T-helper 22 cell (primary cell): Measurements from ENCODE around the gene AP1B1.
A peak's percentile ranks its signal among the peaks of the same experiment; 100 is the strongest.
"Not testable (repeated sequence)": the region's sequence is repeated elsewhere in the genome, so short reads cannot be mapped to it uniquely, and the experiment has no call there.

ENCODE experiments used
- DNase-seq: peaks from one replicate; pipeline ENCODE4 v3.0.0-alpha.2; 2020; ENCODE audit warnings: low read depth

Gene AP1B1

DNA sequence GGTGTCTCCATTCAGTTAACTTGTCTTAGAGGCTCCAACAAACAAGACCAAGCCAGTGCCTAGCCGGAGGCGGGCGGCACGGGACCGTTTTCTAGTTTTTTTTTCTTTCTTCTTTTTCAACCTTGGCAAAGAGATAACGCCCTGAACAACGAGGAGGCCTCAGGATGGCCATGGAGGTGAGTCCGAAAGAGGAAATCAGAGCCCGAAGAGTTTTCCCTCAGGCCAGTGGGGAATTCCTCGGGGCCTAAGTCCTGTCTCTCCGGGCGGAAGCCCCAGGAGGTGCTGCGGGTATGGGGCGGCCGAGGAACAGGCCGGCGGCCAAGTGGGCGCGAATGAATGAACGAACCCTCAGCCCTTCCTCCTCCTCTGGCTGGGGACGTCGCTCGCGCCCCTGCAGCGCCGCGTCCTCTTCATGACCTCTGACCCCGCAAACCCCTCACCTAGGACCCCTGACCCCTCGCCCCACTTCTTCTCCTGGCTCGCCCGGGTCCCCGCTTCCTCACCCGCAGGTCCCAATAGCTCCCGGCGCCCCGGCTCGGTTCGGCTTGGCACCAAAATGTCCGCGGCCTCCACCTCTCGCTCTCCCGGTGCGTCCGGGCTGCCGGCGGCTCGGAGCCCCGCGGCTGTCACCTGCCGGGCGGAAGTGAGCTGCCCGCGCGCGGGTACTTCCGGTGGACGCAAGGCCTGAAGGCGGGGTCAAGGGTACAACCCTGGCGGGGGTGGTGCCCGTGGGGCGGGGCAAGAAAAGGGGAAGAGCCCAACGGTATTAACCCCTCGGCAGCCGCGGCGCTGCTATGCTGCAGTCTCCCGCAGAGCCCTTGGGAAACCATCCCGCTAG lies at the start of gene AP1B1:
Gene AP1B1 (minus strand): TSS at position 650 of the 838 bp plus-strand sequence. CDS start 21,327 bp downstream, outside the sequence.
- DNase-seq = peak; percentile 84

DNA sequence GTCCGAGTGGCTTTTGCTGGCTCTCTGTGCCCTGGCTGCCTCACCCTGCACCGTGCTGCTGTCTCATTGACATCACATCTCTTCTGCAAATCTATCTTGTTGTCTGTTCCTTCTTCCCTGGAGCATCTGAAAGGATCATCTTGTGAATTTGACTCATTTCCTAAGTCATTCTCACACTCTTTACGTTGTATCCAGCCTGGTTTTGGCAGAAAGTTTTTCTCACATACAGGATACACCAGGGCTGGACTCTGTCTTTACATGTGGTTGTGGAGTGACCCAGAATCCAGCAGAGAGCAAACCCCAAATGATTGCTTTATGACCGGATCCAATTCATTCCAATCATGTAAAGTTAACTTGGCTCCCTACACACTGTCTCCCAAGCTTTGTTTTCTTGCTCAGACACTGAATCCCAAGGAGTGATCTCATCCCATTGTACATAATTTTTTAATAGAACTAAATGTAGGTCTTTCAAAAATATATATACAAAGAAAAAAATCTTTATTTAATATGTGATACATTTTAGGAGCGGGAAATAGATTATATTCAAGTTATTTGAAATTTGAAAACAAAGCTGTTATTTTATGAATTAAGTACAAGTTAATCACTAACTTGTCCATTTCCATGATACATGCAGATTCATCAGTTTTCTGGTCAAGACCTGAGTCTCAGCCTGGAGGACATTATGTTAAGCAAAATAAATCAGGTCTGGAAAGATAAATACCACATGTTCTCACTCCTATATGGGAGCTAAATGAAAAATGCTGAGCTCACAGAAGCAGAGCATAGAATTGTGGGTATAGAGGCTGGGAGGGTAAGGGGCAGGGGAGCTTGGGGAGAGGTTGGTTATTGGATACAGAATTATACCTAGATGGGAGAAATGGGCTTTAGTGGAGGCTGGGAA lies 47.1 kb upstream of the AP1B1 start:
- no peak for DNase-seq

DNA sequence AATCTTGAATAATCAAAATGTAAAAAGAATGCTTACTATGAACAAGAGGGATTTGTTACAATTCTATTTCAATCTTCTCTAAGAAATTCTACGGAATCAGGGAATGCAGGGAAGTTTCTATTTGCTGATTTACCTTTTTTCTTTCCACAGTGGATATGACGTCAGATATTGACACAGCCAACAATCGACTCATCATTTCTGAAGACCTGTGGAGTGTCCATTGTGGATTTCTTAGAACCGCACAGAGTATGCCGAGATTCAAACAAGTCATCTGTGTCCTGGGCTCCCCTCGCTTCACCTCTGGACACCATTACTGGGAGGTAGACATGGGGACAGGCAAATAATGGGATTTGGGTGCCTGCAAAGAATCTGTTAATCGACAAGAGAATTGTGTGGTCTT lies 45.9 kb upstream of the AP1B1 start:
- DNase-seq = no peak

DNA sequence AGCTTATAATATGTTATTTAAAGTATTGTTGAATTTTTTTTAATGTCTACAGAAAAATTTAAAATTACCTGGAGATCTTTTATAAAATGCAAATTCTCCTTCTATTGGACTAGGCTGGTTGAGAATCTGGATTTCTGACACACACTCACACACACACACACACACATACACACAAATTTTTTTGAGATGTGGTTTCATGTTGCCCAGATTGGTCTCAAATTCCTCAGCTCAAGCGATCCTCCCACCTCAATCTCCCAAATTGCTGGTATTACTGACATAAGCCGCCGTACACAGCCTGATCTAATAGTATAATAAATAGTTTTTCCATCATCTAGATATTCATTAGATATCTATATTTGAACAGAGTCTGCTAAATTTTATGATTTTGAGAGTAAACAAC lies 45.5 kb upstream of the AP1B1 start:
- no peak for DNase-seq

DNA sequence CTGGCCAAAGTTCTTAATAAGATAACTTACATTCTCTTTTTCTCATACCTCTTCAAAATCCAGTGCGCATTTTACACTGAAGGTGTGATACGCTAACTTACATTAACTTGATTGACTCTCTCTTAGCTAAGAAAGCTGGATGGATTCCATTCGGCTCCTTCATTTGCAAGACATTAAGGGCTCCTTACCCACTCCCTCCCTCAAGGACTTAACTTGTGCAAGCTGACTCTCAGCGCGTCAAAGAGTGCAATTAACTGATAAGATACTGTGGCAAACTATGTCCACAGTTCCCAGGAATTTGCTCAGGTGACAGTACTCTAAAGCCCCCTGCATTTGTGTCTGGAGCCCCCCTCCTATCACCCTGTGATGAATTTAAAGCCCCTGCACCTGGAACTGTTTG lies 43.6 kb upstream of the AP1B1 start:
- DNase-seq = no peak

DNA sequence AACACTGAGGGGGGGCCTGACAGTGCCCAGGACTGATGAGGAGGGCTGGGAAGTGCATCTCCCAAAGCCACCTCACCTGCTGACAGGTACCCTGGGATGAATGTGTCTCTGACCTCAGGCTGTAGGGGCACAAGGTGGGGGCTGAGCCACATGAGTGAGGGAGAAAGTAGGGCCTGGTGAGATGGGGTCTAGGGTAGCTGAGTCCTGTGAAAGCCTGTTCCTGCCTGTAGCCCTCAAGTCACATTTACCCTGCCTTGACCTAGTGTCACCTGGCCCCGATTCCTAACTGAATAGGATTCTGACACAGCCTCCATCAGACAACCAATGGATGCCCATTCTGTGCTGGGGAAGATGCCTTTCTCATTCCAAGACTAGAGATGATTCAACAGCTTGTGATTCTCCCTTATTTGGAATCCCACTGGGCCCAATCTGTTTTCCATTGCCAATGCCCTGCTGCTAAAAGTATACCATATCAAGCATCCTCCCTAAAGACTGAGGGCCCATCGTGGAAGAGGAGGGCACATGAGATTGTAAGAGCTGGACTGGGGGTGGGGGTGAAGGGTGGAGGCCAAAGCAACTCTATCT lies 38.9 kb upstream of the AP1B1 start:
- no peak for DNase-seq

DNA sequence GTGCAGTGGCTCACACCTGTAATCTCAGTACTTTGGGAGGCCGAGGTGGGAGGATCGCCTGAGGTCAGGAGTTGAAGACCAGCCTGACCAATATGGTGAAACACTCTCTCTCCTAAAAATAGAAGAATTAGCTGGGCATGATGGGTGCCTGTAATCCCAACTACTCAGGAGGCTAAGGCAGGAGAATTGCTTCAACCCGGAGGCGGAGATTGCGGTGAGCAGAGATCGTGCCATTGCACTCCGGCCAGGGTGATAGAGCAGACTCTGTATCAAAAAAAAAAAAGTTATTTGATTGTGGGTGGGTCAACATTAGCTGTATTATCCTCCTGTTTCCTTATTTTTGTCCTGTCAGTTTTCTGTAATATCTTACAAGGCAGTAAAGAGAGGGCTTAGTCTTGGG lies 38.1 kb upstream of the AP1B1 start:
- no peak for DNase-seq

DNA sequence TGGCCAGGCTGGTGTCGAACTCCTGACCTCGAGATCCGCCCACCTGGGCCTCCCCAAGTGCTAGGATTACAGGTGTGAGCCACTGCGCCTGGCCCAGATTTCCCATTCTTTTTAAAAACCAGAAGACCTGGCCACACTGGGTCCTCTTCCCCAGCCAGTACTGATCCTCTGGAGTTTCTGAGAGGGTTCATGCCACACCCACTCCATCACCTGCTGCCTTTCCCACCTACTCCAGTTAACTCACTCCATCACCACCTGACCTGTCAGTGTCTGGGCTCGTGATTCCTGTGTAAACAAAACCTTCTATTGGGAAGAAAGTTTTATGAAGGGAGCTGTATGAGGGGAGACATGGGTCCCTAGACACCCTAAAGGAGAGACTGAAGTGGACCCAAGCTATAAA lies 30.3 kb upstream of the AP1B1 start:
- not testable (repeated sequence) for DNase-seq

DNA sequence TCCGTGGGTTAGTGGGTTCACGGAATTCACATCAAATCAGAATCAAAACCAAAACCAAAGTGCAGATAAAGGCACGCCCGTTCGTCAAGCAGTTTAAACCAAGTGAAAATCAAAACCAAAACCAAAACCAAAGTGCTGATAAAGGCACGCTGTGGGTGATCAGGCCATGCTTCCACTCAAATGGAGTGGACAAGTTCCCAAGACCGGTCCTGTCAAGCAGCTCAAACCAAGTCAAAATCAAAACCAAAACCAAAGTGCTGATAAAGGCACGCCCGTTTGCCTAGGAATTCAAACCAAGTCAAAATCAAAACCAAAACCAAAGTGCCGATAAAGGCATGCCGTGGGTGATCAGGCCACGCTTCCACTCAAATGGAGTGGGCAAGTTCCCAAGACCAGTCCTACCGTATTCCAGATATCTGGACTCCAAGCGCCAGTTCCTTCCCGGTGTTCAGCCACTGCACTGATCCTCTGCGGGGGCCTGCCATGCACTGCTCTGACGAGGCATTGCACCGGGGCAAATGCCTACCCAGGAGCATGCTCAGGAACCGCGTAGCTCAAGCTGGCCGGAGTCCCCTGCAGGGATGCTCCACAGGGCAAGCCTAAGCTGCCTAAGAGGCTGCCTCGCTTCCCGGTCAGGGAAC lies 26.7 kb upstream of the AP1B1 start:
- peak; percentile 8 for DNase-seq

DNA sequence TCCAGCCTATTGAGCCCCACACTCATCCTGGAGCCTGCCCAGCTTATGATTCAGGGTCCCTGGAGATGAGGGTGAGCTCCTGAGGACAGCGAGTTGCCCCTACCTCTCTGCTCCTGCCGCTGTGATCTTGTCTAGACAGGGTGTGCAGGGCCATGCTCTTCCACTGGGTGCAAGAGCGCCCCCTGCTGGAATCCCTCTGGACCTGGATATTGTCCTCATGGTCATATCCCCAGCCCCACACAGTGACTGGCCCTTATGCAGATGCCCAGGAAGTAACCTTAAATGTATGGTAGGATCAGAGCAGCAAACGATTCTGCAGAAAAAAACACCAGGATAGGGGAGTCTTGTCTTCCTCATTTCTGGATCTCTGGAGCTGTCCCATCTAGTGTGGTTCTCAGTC lies 24.4 kb upstream of the AP1B1 start:
- not testable (repeated sequence) for DNase-seq

DNA sequence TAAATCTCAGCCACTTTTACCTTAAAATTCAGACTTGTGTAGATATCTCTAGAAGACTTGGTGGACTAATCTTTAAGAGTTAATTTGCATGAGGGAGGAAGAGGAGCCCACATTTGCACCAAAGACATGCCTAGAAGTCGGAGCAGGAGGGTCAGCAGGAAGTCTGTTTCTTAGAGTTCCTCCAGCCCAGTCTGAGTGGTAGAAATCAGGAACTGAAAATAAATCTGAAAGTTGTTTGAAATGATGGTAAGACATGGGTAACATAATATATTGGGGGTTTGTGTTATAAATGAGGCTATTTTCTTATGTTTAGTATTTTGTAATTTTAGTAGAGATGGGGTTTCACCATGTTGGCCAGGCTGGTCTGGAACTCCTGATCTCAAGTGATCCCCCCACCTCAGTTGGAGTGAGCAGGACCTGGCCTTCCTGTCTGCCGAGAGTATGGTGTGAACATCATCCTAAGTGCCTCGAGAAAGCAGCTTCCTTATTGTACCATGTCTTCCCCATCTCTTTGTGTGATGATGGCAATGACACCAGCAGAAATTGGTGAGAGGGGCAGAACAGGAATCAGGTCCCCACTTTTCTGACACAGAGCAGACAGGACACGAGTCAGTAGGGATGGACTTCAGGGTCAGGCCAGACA lies 23.3 kb upstream of the AP1B1 start:
- DNase-seq = not testable (repeated sequence)

DNA sequence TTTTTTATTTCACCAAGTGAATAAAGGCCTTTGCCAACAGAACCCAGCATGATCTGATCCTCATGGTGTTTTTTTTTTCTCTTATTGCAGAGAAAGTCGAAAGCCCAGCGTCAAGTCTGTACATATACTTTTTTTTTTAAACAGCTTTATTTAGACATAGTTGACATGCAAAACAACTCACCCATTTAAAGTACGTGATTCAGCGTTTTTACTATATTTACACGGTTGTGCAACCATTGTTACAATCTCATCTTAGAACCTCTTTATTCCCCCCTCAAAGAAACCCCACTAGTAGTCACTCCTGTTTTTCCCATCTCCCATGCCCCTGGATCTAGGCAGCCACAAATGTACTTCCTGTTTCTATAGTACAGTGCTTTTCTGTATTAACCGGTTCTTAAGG lies 20.6 kb upstream of the AP1B1 start:
- DNase-seq = no peak

DNA sequence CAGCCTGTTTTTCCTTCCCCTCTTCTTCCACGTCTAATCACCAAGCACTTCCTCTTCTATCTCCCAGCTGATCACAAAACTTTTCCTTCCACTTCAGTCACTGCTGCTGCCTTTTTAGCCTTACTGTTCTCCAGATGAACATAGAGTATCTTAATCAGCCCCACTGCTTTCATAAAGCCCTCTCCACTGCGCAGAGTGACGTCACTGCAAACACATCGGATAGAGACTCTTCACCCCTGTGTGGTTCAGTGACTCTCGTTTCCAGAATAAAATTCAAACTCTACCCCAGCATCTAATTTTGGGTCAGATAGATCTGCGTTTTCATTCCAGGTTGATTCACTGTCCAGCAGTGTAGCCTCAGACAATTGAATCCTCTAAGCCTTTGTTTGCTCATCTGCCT lies 13.2 kb upstream of the AP1B1 start:
- not testable (repeated sequence) for DNase-seq

DNA sequence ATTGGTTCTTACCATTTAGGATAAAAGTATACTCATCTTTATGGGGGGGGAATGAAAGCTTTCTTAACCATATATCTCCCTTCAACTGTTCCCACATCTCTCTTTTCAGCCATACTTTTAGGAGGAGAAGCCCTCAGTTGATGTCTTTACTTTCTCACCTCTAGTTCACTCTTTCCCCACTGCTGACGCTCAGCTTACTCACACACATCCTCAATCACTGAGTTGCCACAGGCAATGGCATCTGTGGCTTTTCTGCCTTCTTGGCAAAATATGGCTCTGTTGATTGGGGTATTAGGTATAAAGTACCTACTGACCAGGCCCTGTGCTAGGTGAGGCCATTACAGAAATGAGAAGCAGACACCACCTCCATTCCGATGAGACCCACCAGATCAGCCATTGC lies 12.2 kb upstream of the AP1B1 start:
- no peak for DNase-seq

DNA sequence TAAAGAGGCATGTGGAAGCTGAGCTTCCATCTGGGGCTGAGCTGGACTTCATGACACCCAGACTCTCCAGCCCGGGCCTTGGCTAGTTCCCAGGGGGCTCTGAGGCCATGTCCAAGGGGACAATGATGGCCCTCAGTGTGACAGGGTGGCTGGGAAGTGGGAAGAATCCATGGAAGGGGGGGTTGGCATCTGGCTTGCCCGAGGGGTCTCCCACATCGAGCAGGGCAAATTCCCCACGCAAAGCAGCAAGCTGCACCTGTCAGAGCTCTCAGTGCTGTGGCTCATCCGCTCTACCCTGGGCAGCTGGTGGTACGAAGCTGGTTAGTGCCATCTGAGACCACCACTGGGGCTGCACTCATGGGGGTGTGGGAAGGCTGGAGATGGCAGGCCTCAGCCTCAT lies 9.4 kb upstream of the AP1B1 start:
- DNase-seq = no peak

DNA sequence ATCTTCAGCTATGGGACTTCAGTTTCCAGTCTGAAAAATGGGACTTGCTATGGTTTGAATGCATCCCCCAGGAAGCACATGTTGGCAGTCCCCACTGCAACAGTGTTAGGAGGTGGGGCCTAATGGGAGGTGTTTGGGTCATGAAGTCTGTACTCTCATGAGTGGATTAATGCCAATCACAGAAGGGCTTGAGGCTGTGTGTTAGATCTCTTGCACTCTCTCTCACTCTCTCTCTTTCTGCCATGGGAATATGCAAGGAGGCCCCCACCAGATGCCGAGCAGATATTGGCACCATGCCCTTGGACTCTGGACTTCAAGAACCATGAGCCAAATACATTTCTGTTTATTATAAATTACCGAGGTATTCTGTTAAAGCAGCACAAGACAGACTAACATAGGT lies 7.8 kb upstream of the AP1B1 start:
- DNase-seq = no peak

DNA sequence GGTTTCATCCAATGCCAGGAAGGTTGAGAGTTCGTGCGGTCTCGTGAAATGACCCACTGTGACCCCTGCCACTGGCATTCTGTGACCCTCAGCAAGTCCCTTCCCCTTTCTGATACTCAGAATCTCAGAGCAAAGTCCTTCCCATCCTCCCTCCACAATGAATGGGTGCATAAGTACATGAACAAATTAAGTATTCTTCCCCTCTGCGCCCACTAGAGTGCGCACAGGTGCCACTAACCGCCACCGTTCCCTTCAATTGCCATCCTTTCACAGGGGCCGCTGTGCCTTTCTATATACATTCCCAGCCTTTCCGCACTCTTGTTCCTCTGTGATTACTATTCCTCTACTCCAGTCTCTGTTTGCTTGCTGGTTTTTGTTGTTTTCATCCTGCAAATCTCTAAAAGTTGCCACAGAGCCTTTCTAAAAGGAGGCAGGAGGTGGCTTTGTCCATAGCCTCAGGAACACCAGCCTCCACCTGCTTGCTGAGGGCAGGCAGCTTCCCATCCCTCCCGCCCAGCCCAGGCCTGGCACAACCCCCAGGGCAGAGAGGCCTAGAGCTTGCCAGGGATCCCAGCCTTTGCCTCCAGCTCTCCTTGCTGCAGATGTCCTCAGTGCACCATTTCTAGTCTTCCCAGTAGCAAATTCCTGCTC lies 6.7 kb upstream of the AP1B1 start:
- peak; percentile 14 for DNase-seq

DNA sequence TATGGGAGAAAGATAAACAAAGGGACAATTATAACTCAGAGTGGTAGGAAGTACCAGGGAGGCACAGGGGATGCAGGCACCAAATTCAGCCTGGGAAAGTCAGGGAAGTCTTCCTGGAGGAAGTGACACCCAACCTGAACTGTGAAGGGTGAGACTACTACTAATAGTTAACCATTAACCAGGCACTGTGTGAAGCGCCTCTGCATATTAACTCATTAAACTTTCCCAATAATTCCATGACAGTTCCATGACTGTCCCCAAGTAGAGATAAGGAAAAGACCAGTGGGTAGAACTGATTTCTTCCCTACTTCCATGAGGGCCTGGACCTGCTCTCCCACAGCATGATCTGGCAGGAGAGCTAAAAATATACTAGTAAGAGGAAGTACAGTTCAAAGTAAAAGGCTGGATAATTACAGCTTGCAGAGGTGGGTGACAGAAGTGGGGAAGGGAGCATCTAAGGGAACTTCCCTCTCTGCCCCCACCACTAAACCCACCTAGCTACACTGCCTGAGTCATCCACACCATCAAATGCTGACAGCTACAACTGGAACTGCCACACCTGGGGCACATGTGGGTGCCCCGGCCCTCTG lies 4.7 kb upstream of the AP1B1 start:
- no peak for DNase-seq

DNA sequence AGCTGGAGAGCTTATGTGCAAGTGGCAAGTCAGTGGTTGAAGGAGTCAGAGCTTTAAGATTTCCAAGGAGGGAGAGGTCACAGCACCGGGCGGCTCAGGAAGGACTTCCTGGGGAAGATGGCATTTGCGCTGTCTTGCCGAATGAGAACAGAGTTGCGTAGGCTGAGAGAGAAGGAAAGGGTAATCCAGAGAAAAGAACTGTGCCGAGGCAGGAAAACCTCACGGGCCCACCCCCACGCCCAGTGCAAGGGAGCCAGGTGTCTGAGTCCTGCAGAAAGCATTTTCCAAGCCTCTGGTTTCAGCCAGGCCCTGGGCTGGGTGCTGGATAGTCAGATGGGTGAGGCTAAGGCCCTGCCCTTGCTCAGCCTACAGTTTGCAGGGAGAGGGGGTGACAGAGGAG lies 3.2 kb upstream of the AP1B1 start:
- no peak for DNase-seq

DNA sequence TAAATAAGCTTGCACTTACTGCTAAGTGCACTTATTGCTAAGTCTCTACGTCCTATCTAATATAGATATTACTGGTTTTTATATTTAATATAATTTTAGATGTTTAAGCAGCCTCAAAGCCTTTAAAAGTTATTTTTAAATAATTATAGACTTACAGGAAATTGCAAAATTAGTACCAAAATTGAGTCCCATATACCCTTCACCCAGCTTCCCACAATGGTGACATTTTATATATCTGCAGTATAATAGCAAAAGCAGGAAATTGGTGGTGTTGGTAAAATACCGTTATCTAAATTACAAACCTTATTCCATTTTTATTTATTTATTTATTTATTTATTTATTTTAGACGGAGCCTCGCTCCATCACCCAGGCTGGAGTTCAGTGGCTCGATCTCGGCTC lies 1.9 kb upstream of the AP1B1 start:
- DNase-seq = no peak

DNA sequence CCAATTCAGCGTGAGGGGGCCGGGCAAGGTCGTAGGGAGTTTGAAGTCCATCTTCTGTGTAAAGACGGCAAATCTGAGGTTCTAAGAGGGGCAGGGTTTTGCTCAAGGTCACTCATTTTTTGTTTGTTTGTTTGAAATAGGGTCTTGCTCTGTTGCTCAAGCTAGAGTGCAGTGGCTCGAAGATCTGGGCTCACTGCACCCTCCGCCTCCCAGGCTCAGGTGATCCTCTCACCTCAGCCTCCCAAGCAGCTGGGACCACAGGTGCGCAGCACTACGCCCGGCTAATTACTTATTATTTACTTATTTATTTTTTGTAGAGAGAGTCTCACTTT lies 355 bp upstream of the AP1B1 start:
- no peak for DNase-seq
